HepG2 (cell line): ENCODE results near the gene SPHK1. TPM values are rescaled to one million over a fixed set of nuclear protein-coding genes. Genes with fewer than 3 reads are reported as not detected.

ENCODE experiments used
- ARHGAP35 ChIP-seq: sonication (generic); formaldehyde crosslinking; IDR thresholded peaks from 2 replicates; pipeline ENCODE4 v1.9.0; 2022; ENCODE audit warnings: mild to moderate bottlenecking, inconsistent platforms, moderate library complexity, missing genetic modification reagents, borderline replicate concordance
- ASH2L ChIP-seq: fragments of 300-600, 200-600 bp; sonication (generic); IDR thresholded peaks from 2 replicates; pipeline ENCODE4 v1.7.0; 2017; ENCODE audit warnings: low read depth, mild to moderate bottlenecking, moderate library complexity, mixed read lengths, low read length; ENCODE audit not compliant: insufficient read length
- ATF2 ChIP-seq: sonication (generic); formaldehyde crosslinking; IDR thresholded peaks from 2 replicates; pipeline ENCODE4 v1.4.0; 2020; ENCODE audit warnings: missing genetic modification reagents
- ATM ChIP-seq: fragments of 450-650 bp; IDR thresholded peaks from 2 replicates; pipeline ENCODE4 v1.7.1; 2017; ENCODE audit warnings: mild to moderate bottlenecking, borderline replicate concordance
- CBFB ChIP-seq: sonication (generic); formaldehyde crosslinking; IDR thresholded peaks from 2 replicates; pipeline ENCODE4 v1.4.0; 2020; ENCODE audit warnings: missing genetic modification reagents
- CCDC6 ChIP-seq: sonication (generic); formaldehyde crosslinking; IDR thresholded peaks from 2 replicates; pipeline ENCODE4 v1.8.1; 2022; ENCODE audit warnings: mild to moderate bottlenecking, missing genetic modification reagents, moderate library complexity
- CENPX ChIP-seq: sonication (generic); formaldehyde crosslinking; IDR thresholded peaks from 2 replicates; pipeline ENCODE4 v1.9.0; 2021; ENCODE audit warnings: mild to moderate bottlenecking, missing genetic modification reagents, moderate library complexity
- DMAP1 ChIP-seq: IDR thresholded peaks from 2 replicates; pipeline ENCODE4 v1.6.1; 2016
- NRL ChIP-seq: sonication (generic); formaldehyde crosslinking; IDR thresholded peaks from 2 replicates; pipeline ENCODE4 v1.5.0; 2020; ENCODE audit warnings: missing genetic modification reagents, mild to moderate bottlenecking, moderate library complexity, borderline replicate concordance
- PHB2 ChIP-seq: fragments of 450-650 bp; IDR thresholded peaks from 2 replicates; pipeline ENCODE4 v1.6.1; 2018; ENCODE audit not compliant: partially characterized antibody
- PRDM10 ChIP-seq: sonication (generic); formaldehyde crosslinking; IDR thresholded peaks from 2 replicates; pipeline ENCODE4 v1.4.0; 2020; ENCODE audit warnings: low read depth, missing genetic modification reagents
- RORA ChIP-seq: sonication (generic); formaldehyde crosslinking; IDR thresholded peaks from 2 replicates; pipeline ENCODE4 v1.5.0; 2020; ENCODE audit warnings: mild to moderate bottlenecking, missing genetic modification reagents, moderate library complexity
- TGIF2 ChIP-seq: IDR thresholded peaks from 2 replicates; pipeline ENCODE4 v1.6.1; 2016; ENCODE audit warnings: control low read depth, missing compliant biosample characterization
- YY1 ChIP-seq: IDR thresholded peaks from 2 replicates; pipeline ENCODE4 v1.6.1; 2011; ENCODE audit warnings: low read length, low read depth, moderate library complexity, mild to moderate bottlenecking; ENCODE audit not compliant: insufficient read depth, insufficient replicate concordance
- ZNF121 ChIP-seq: sonication (generic); formaldehyde crosslinking; IDR thresholded peaks from 2 replicates; pipeline ENCODE4 v1.5.0; 2020; ENCODE audit warnings: mild to moderate bottlenecking, missing genetic modification reagents
- ZNF124 ChIP-seq: sonication (generic); formaldehyde crosslinking; IDR thresholded peaks from 2 replicates; pipeline ENCODE4 v1.4.0; 2020; ENCODE audit warnings: missing genetic modification reagents
- ZNF674 ChIP-seq: sonication (generic); formaldehyde crosslinking; IDR thresholded peaks from 2 replicates; pipeline ENCODE4 v1.5.0; 2020; ENCODE audit warnings: low read depth, mild to moderate bottlenecking, missing genetic modification reagents
- ZNF703 ChIP-seq: sonication (generic); formaldehyde crosslinking; IDR thresholded peaks from 2 replicates; pipeline ENCODE4 v1.5.1; 2020; ENCODE audit warnings: missing genetic modification reagents, mild to moderate bottlenecking, moderate library complexity, borderline replicate concordance
- ZNF777 ChIP-seq: sonication (generic); formaldehyde crosslinking; IDR thresholded peaks from 2 replicates; pipeline ENCODE4 v1.4.0; 2020; ENCODE audit warnings: missing genetic modification reagents
- polyA plus RNA-seq, 8 experiments: library from polyadenylated mRNA; depleted of rRNA in 3 of 8; stranded (reverse) in 7 of 8; unstranded in 1 of 8; fragments of >200 nt; fragmentation: Illumina TruSeq in 4 of 8; extraction: Trizol in 4 of 8; gene quantifications; 2 replicates each; pipeline versions ENCODE4 v1.2.1 to v1.2.3, GENCODE V29; 2011 to 2016; ENCODE audit warnings: low read depth in 4 of 8, missing spikeins in 1 of 8, mixed read lengths in 1 of 8; ENCODE audit not compliant: insufficient read depth in 1 of 8
- total RNA-seq, 5 experiments: library from RNA; depleted of rRNA; stranded (reverse); fragments of >200 nt; fragmentation: Illumina TruSeq; extraction: Trizol; gene quantifications; 2 replicates each; pipeline ENCODE4 v1.2.3, GENCODE V29; 2016; ENCODE audit warnings: low read depth in 1 of 5
- TF ChIP-seq, protein P1 (sequence below): sonication (generic); formaldehyde crosslinking; IDR thresholded peaks from 2 replicates; pipeline ENCODE4 v1.8.1; 2023; ENCODE audit warnings: missing genetic modification reagents, inconsistent platforms, borderline replicate concordance

The SPHK1 gene
- total and polyA plus RNA-seq, 2 of the 13 experiments (the other 11 are each of a cell fraction or from before 2014, with no cell fraction given): 129 to 160 TPM

DNA sequence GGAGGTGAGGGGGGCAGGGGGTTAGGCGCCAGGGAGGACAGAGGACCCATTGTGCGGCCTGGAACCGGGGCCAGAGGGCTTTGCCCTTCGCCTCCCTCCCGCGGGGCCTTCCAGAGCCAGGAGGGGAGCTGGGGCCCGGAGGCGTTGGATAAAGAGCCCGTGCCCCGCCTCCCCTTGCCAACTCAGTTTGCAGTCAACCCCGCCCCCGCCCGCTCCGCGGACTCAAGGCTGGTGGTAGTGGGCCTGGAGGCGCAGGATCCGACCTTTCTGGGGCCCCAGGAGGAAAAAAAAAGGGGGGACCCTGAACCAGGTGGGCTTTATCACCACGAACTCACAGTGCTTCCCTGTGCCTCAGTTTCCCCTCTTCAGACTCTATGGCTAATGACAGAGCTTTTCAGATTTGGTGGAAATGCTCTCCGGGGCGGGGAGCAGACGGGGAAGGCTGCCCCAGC is 2.0 kb upstream of the SPHK1 start (continued):
- TF ChIP-seq CENPX (no peak), ZNF777 (CRISPR knock-in tag) (no peak), RORA (CRISPR knock-in tag) (no peak), ATM (no peak), CCDC6 (no peak), ZNF703 (CRISPR knock-in tag) (peak; percentile 79; the same call in 1 of the 2 replicates), CBFB (CRISPR knock-in tag) (peak; percentile 56), ASH2L (no peak), DMAP1 (CRISPR knock-in tag) (peak; percentile 84), YY1 (no peak), ZNF124 (peak; percentile 66; the same call in 1 of the 2 replicates), PHB2 (no peak), PRDM10 (CRISPR knock-in tag) (no peak; the same call in 1 of the 2 replicates), ZNF121 (CRISPR knock-in tag) (no peak; the same call in 1 of the 2 replicates), TGIF2 (no peak; the same call in 1 of the 2 replicates), NRL (no peak; the same call in 1 of the 2 replicates), ZNF674 (CRISPR knock-in tag) (peak; percentile 70; the same call in 1 of the 2 replicates), ATF2 (CRISPR knock-in tag) (peak; percentile 81; the same call in 1 of the 2 replicates), ARHGAP35 (CRISPR knock-in tag) (no peak; the same call in 1 of the 2 replicates)
- TF ChIP-seq, protein P1, sequence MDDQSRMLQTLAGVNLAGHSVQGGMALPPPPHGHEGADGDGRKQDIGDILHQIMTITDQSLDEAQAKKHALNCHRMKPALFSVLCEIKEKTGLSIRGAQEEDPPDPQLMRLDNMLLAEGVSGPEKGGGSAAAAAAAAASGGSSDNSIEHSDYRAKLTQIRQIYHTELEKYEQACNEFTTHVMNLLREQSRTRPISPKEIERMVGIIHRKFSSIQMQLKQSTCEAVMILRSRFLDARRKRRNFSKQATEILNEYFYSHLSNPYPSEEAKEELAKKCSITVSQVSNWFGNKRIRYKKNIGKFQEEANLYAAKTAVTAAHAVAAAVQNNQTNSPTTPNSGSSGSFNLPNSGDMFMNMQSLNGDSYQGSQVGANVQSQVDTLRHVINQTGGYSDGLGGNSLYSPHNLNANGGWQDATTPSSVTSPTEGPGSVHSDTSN (CRISPR knock-in tag): no peak
